ENCODE measurements around the gene RBM15B. TPM values are rescaled to one million over a fixed set of nuclear protein-coding genes. Genes with fewer than 3 reads are reported as not detected.

The RBM15B gene
- polyA plus RNA-seq, 10 donors: 17.7 to 27.7 (median 21.2) TPM

GRCh38 chr3:51390246-51391074 is 625 bp upstream of the RBM15B start:
- no peak for DNase-seq

- DNase-seq: peak in 1 of 3 donors; percentile 70
Measured at GRCh38 chr3:51391566-51392354, 675 bp downstream of the RBM15B start.

- DNase-seq: no peak
Measured at GRCh38 chr3:51392355-51393133, 1.5 kb downstream of the RBM15B start.

GRCh38 chr3:51393134-51393495 is 2.0 kb downstream of the RBM15B start:
- no peak for DNase-seq

GRCh38 chr3:51393564-51393963 is 2.5 kb downstream of the RBM15B start:
- DNase-seq: no peak

- no peak for DNase-seq
Measured at GRCh38 chr3:51394541-51394940, 3.5 kb downstream of the RBM15B start.

GRCh38 chr3:51395493-51396213 is 4.6 kb downstream of the RBM15B start:
- DNase-seq: no peak

GRCh38 chr3:51396401-51396800 is 5.3 kb downstream of the RBM15B start:
- DNase-seq: no peak

GRCh38 chr3:51397392-51397791 is 6.3 kb downstream of the RBM15B start:
- DNase-seq: no peak

GRCh38 chr3:51398595-51399310 is 7.7 kb downstream of the RBM15B start:
- no peak for DNase-seq

GRCh38 chr3:51400166-51400565 is 9.1 kb downstream of the RBM15B start:
- no peak for DNase-seq

GRCh38 chr3:51401735-51402134 is 10.7 kb downstream of the RBM15B start:
- no peak for DNase-seq

- DNase-seq: no peak
Measured at GRCh38 chr3:51403675-51404074, 12.6 kb downstream of the RBM15B start.

GRCh38 chr3:51408021-51408420 is 16.9 kb downstream of the RBM15B start:
- DNase-seq: no peak

- no peak for DNase-seq
Measured at GRCh38 chr3:51408813-51409212, 17.7 kb downstream of the RBM15B start.

GRCh38 chr3:51422211-51422610 is 31.1 kb downstream of the RBM15B start:
- no peak for DNase-seq

- DNase-seq: no peak
Measured at GRCh38 chr3:51426921-51427320, 35.8 kb downstream of the RBM15B start.

- no peak for DNase-seq
Measured at GRCh38 chr3:51429138-51429537, 38.1 kb downstream of the RBM15B start.

GRCh38 chr3:51434110-51434509 is 43.0 kb downstream of the RBM15B start:
- no peak for DNase-seq

- DNase-seq: peak; percentile 17 to 42 (median 30)
Measured at GRCh38 chr3:51434746-51435327, 43.8 kb downstream of the RBM15B start.

All from muscle of back (tissue), 11 donors.